ENCODE results near the gene MDFI.
A peak's percentile ranks its signal among the peaks of the same experiment; 100 is the strongest.
"Not testable (repeated sequence)": the region's sequence is repeated elsewhere in the genome, so short reads cannot be mapped to it uniquely, and the experiment has no call there.

MDFI gene

DNA sequence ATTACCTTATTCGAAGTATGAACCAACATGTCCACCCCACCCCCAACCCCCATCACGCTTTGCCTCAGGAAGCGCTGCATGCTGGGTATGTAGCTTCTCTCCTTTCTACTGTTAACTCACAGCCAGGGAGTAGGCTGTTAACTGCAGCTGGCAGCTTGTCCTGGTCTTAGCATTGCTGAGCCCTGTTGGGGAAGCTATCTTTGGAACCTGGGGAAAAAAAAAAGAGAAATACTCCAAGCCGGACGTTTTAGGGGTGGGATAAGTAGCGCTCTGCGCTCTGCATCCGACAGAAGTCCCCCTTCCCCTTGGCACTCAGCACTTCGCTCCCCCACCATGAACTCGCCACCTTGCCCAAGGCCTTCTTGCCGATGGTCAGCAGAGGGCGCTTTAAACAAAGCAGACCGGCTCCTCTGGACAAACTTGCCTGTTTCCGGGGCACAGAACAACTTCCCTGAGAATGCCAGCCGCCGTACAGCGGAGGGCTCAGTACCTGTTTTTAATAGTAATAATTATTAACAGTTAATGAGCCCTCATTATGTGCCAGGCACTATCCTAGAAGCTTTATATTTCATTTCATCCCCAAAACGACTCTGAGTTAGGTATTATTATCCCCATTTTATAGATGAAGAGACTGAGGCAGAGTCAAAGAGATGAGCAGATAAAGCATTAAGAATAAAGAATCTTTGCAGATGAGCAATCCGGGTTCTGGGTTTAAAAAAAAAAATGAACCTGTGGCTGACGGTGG is 35.2 kb upstream of the MDFI start:
- peak; percentile 85 for DNase-seq

DNA sequence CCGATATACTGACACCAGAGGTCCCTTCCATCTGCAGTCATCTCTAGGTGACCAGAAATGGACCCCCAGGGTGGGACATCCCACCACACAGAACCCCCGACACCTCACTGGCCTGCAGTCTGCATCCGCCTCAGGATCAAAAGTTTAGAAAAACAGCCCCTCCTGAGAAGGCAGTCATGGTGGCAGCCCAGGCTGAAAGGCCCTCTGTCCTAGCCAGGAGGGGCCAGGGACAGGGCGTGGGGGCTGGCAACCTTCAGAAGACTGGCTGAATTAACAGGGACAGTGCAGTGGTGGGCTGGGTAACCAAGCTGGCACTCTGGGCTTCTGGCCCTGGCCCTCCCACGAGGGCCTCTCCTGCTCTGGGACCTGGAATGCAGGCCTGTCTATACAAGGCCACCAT is 34.3 kb upstream of the MDFI start:
- no peak for DNase-seq

DNA sequence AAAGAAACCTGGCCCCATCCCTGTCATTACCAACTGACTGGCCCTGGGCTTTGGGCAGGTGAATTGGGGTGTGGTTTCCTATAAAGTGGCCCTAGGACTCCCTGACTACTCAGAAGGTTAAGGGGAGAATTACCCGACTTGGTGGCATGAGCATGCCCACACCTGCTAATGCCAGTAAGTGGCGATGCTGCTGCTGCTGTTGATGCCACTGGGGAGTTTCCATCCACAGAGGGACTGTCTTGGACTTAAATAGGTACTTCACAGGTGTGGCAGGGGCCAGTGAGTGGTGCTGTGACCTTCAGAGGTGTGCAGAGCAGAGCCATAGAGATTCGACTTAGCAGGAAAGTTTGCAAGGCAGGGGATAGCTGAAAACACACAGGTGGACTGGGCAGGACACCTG is 32.6 kb upstream of the MDFI start:
- no peak for DNase-seq

DNA sequence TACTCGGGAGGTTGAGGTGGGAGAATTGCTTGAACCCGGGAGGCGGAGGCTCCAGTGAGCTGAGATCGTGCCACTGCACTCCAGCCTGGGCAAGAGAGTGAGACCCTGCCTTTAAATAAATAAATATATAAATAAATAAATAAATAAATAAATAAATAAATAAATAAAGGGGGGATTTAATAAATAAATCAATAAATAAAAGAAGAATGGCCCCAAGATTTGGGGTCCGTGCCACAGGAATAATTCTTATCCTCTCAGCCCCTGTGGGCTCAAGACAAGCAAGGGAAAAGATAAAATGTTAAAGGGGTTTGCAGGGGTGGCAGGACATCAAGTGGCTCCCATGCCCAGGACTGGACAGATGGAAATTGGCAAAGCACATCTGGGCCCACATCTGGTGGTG is 31.2 kb upstream of the MDFI start:
- no peak for DNase-seq

DNA sequence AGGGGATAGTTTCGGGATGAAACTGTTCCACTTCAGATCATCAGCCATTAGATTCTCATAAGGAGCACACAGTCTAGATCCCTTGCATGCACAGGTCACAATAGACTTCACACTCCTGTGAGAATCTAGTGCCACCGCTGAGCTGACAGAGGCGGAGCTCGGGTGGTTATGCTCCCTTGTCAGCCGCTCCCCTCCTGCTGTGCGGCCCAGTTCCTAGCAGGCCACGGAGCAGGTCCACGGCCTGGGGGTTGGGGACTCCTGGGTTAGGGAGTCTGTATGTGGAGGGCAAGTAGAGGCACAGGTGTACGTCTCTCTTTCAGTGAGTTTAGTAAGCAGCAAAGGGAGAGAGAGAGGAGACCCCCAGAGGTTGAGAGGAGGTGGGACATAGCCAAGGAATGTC is 30.5 kb upstream of the MDFI start:
- no peak for DNase-seq

DNA sequence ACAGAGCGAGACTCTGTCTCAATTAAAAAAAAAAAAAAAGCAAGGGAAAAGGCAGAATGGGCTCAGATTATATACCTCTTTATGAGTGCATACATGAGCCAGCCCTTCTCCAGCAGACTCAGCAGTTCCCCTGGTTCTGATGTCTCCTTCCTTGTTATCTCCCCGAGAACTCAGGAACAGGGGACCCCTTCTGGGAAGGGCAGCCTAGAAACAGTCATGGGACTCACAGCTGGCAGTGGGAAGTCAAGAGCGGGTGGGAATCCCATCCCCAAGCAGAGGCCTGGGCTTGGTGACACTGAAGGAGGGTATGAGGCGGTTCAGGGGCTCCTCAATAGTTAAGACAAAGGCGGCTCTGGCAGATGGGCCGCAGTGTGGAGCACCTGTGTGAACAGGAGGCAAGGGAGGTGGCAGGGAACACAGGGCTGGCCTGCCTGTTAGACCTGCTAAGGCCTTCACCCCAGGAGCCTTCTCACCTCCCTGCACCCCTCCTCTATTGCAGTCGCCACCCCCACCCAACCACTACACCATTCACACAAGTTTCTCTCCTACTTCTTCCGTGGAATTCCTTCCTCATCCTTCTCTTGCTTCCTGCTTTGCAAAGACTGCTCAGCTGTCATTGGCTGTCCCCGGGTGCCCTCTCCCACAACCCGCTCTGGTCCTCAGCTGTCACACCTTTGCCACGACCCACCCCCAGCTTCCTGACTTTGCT is 29.7 kb upstream of the MDFI start:
- DNase-seq, result no peak

DNA sequence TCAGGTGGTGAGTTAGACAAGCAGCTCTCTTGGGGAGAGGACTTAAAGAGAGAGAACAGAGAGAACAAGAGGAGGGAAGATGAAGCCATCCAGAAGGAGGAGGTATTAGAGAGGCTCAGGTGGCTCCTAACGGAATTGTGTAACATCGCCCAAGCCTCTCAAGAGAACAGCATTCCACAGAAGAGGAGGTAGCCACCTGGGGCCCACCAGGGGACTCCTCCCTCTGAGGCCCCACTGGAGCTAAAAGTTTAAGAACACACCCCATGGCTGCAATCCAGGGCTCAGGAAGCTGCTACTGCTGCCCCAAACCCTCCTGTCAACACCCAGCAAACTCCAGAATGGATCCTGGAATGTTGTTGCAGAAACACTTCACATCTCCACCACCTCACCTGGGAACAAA is 23.6 kb upstream of the MDFI start:
- DNase-seq, result no peak

DNA sequence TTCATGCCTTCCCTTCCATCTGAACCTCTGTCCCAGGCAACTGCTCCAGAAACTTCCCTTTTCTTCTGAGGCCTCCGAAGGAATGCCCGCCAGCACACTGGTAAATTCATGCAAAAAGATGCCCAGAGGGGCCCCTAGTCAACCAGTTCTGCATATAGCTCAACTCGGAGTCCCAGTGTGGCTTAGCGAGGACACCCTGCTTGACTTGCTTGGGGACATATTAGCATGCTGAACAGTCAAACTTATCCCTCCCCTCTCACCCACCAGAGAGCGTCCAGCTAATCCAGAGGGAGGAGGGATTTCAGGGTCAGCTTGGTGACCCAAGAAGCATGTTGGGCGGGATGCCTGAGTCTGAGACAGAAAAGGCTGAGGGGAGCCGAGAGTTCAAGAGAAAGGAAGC is 23.0 kb upstream of the MDFI start:
- DNase-seq, result no peak

DNA sequence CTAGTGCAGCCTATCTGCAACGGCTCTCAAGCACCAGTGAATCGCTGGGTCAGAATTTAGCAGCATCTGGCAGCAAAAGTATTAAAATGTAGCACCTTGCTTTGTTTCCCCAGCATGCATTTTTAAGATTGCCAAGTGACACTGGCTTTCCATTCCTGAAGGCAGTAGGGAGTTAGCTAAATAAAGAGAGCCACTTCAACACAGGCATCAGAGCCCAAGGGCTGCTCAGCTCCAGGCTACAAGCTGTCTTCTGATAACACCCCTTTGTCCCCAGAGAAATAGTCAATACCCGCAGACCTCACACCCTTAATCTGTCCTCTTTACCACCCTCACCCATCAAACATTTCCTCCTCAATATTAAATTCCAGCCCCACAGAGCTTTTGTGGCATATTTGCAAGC is 19.7 kb upstream of the MDFI start:
- DNase-seq, result no peak

DNA sequence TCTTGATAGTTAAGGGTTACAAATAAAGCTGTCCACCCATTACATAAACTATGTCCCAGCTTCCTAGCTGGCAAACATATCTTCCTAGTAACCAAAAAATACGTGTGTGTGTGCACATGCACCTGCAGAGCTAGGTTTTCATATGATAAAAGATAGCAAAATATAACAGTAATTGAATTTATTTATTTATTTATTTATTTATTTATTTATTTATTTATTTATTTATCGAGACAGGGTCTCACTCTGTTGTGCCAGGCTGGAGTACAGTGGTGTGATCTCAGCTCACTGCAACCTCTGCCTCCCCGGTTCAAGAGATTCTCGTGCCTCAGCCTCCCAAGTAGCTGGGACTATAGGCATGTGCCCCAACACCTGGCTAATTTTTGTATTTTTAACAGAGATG is 19.1 kb upstream of the MDFI start:
- not testable (repeated sequence) for DNase-seq

DNA sequence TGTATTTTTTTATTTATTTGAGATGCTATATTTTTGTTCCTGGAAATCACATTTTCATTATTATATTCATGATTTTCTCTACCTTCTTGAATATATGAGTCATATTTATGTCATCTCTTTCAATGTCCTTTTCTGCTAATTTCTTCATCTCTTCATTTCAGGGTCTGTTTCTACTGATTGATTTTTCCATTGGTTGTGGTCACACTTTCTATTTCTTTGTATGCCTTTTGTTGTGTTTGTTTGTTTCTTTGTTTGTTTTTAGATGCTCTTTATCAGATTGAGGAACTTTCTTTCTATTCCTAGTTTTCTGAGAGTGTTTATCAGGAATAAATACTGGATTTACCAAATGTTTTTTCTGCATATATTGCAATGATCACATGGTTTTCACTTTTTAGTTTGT is 16.9 kb upstream of the MDFI start:
- no peak for DNase-seq

DNA sequence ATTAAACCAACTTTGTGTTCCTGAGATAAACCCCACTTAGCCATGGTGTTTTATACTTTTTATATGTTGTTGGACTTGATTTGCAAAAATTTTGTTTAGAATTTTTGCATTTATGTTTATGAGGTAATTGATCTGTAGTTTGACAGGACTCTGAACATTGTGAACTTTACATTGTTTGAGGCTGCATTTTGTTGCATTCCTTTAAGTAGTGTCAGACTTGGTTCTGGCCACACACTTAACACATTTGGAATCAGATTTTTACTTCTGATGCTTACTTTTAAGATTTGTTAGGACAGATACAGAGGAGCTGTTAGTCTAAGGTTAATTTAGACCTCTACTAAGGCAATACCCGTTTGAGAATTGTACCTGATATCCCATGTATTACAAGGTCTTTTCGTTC is 16.5 kb upstream of the MDFI start:
- no peak for DNase-seq

DNA sequence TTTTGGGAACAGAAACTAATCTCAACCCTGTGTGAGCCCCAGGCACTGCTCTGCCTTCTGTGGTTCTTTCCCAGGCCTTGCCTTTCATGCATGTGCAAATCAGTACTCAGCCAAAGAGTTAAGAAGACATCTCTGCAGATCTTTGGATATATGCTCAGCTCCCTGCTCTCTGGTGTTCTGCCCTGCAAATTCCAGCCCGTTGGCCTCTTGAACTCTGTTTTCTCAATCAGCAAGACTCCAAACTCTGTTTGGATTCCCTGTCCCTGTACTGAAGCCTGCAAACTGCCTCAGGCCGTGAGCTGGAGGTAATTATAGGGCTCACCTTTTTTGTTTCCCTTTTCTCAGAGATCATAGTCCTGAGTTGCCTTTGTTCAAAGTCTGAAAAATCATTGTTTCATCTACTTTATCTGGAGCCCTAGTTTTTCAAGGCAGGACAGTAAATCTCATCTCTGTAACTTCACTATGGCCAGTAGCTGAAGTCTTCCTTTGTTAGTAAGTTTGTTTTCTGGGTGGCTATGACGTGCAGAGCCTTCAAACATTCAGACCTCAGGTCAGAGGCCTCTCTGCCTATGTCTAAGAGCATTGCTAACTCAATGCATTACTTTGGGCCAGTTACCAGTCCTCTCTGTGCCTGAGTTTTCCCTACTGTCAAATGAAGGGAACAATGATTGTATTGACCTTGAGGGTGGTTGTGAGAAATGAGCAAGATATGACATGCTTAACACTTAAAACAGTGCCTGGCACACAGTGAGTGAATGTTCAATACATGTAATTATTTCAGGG is 15.9 kb upstream of the MDFI start:
- no peak for DNase-seq

DNA sequence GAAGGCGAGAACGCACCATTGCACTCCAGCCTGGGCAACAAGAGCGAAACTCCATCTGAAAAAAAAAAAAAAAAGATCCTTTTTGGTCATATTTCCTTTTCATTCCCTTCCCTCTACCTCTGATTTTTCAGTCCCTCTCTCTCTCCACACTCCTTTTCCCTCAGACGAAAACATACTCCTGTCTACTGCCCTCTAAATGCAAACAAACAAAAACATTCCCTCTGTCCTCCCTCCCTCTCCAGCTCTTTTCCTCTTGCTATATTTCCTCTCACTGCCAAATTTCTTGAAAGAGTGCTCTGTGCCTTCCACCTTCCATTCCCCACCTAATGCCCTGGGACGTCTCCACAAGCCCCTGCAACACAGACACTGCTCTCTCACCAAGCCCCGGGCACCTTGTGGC is 14.9 kb upstream of the MDFI start:
- no peak for DNase-seq

DNA sequence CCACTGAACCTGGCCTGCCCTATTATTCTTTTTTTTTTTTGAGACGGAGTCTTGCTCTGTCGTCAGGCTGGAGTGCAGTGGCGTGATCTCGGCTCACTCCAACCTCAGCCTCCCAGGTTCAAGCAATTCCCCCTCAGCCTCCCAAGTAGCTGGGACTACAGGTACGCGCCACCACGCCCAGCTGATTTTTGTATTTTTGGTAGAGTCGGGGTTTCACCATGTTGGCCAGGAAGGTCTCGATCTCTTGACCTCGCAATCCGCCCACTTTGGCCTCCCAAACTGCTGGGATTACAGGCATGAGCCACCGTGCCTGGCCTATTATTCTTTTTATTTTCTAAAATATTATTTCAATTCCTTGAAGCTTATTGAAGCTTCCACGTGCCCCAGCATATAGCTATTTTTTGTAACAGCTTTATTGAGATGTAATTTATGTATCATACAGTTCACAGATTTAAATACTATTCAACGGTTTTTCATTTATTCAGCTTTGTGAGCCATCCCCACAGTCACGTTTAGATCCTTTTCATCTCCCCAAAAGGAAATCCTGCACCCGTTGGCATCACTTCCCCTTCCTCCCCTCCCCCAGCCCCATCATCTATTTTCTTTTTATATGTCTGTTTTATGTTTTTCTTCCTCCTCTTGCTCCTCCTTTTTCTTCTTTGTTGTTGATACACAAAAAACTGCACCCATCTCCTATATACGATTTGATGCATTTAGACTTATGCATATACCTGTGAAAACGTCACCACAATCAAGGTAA is 13.5 kb upstream of the MDFI start:
- DNase-seq, result no peak

DNA sequence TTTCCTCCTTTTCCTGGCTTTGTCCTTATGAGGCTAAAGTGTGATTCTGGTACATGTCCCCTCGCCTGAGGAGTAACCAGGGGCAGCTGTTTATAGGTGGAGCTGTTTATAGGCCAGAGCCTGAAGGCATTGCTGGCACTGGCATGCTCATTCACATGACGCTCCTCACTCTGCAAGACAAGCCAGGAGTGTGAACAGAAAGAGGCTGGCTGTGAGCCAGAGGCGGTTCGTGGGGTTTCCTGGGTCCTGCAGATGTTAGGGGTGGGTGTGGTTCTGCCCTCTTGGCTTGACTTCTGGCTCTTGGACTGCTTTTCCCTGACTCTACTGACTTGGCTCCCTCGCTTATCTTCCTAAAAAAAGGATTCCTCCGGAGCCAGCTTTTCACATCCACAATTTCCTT is 12.8 kb upstream of the MDFI start:
- DNase-seq, result no peak

DNA sequence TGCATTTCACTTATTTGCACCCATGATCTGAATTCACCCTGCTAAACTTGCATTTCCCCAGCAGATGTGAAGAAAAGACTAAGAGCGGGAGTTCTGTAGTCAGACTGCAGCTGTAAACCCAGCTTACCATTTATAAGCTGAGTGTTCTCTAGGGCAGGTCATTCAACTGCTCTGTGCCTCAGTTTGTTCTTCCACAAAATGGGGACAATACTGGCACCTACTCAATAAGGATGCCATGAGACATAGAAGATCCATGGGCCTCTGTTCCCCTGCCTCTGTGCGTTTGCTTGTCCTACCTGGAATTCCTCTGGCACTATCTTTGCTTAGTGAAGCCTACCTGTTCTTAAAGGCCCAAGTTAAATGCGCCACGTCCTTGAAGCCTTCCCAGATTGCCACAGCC is 12.2 kb upstream of the MDFI start:
- no peak for DNase-seq

DNA sequence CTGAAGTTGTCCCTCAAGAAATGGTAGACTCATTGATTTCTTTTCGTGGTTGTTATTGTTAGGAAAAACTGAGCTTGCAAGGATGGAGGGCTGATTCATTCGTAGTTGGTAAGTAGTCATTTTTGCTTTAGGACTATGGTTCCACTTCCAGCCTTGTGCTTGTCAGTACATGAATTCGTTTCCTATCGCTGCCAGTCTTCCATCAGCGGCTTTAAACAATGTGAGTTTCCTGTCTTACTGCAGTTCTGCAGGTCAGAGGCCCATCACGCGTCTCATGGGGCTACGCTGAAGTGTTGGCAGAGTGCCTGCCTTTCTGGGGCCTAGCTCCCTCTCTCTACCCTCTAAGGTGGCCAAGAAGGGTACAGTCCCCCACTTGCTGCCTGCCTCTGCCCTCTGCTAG is 11.4 kb upstream of the MDFI start:
- no peak for DNase-seq

DNA sequence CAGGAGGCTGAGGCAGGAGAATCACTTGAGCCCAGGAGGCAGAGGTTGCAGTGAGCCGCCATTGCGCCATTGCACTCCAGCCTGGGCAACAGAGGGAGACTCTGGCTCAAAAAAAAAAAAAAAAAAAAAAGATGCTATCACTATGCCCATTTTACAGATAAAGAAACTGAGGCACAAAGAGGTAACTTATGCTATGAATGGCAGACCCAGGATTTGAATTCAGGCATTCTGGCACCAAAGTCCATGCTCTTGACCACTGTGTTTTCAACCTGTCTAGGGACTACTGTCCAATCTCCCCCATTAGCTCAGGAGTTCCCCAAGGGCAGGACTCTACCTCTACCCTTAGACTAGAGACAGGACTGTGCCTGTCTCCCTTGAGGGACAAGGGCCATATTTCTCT is 9.1 kb upstream of the MDFI start:
- DNase-seq, result no peak

DNA sequence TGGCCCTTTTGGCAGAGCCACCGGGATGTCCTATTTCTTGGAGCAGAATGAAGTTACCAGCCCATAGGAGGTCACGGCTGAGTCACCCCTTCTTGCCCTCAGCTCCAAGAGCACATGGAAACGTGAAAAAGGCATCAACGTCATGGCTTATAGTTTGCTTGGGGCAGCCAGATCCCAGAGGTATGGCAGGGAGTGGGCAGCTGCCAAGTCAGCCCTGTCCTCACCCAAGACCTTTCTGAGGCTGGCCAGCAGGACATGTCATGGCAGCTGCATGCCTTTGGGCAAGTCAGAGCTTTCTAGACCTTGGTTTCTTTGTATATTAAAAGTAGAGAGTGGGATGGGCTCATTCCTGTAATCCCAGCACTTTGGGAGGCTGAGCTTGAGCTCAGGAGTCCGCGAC is 8.2 kb upstream of the MDFI start:
- no peak for DNase-seq

DNA sequence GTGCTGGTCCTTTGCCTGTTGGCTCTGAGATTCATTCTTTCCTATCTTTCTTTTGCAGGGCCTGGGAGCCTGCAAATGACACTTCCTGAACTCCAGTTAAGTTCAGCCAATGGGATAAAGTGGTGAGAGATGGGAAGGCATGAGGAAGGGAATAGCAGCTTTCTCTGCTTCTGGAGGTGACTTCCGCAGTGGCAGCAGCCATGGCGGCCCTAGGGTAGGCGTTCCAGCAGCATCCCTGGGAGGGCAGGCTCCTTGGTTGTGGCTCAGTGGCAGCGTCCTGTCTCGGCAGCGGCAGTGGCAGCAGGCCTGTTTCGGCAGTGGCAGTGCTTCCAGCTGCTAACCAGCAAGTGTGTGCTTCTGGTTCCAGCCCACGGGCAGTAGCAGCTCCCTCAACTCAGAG is 7.3 kb upstream of the MDFI start:
- DNase-seq, result no peak

DNA sequence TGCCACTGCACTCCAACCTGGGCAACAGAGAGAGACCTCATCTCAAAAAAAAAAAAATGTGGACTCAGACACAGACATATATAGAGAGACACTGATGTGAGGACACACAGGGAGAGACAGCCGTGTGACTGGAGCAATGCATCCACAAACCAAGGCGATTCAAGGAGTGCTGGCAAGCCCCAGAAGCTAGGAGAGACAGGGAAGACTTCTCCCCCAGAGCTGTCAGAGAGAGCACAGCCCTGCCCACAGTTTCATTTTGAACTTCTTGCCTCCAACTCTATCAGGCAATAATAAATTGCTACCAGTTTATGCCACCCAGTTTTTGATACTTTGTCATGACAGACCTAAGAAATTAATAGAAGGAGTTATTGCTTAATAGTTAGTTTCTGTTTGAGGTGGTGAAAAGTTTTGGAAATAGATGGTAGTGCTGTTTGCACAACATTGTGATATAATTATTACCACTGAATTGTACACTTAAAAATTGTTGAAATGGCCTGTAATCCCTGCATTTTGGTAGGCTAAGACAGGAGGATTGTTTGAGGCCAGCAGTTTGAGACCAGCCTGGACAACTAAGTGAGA is 5.1 kb upstream of the MDFI start:
- DNase-seq, result no peak

DNA sequence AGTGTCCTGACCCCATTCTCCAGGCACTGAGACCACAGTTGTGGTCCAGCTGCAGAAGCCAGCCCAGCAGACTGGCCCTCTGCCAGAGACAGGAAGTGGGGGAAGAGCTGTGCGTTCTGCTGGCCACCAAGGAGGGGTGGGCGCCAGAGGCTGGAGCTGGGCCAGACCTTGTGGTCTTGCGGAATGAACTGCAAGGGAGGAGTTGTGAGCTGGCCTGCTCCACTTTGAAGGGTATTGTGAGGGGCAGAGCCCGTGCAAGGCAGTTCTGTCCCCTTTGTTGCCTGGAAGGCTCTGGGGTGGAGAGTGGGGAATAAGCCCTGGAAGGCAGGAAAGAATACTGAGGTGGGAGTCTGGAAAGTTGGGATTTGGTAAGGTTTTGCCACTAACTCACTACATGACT is 3.6 kb upstream of the MDFI start:
- peak; percentile 83 for DNase-seq

Measured in fibroblast of upper back skin (primary cell).